Uterus (tissue), 2 donors: ENCODE results near the gene GALNT2.

Experiments
- CTCF ChIP-seq, 4 experiments: fragments of 200-600 bp in 2 of 4; fragments of 450-650 bp in 2 of 4; sonication (generic) in 2 of 4; IDR thresholded peaks; one replicate each; pipeline ENCODE4 v1.5.1; 2016 to 2019; ENCODE audit warnings: antibody characterized with exemption in 4 of 4, mild to moderate bottlenecking in 2 of 4, moderate library complexity in 1 of 4
- POLR2A ChIP-seq, 2 donors: fragments of 450-650 bp; IDR thresholded peaks; one replicate each; pipeline ENCODE4 v1.6.1; 2016; ENCODE audit warnings: antibody characterized with exemption in 2 of 2, mild to moderate bottlenecking in 1 of 2, moderate library complexity in 1 of 2

DNA sequence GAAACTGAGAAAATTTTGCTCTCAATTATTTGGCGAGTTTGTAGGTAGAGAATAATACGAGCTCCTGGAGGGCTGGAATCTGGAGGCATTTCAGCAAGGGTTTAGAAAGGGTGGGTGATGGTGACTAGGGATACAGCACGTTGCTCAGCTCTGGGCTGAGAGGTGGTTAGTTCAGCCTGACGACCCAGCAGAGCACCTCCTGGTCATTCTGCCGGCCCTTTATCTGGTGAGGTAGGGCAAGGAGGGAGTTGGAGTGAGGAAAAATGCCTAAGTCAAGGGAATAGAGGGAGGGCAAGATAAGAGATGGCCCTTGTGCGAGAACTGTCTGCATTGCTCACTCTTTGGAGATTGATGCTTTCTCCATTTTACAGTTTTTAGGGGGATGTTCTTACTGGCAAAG is 19.1 kb downstream of the GALNT2 start:
- no peak for TF ChIP-seq CTCF (IDR thresholded peaks at IDR 0.05)
- TF ChIP-seq POLR2A (IDR thresholded peaks at IDR 0.05): no peak
